ENCODE data around the gene MYLK.

The MYLK gene

GRCh38 chr3:123760817-123761216 lies 123.3 kb downstream of the MYLK start:
- H3K4me3 ChIP-seq (ENCODE audit: low read length) = no peak overlapping the region
- H3K27me3 ChIP-seq (ENCODE audit: control insufficient read depth, insufficient read depth, low read length) = no peaks in the 10 kb centered on the region
- no peaks in the 10 kb centered on the region for H3K4me1 ChIP-seq (ENCODE audit: control insufficient read depth, insufficient read depth, low read length)

GRCh38 chr3:123759871-123760270 lies 124.3 kb downstream of the MYLK start:
- H3K9me3 ChIP-seq (ENCODE audit: control insufficient read depth, low read length) = no peaks in the 10 kb centered on the region
- H3K4me1 ChIP-seq (ENCODE audit: control insufficient read depth, insufficient read depth, low read length) = no peaks in the 10 kb centered on the region
- no peak overlapping the region for H3K9ac ChIP-seq (ENCODE audit: low read length)
- H3K27me3 ChIP-seq (ENCODE audit: control insufficient read depth, insufficient read depth, low read length) = no peaks in the 10 kb centered on the region
- no peak overlapping the region for H3K4me3 ChIP-seq (ENCODE audit: low read length)
- no peaks in the 10 kb centered on the region for H3K36me3 ChIP-seq (ENCODE audit: control insufficient read depth, insufficient read depth, low read length)

More at GRCh38 chr3:123760817-123761216, 123.3 kb downstream of the MYLK start:
- H3K9ac ChIP-seq (ENCODE audit: low read length) = no peak overlapping the region
- no peaks in the 10 kb centered on the region for H3K9me3 ChIP-seq (ENCODE audit: control insufficient read depth, low read length)
- H3K36me3 ChIP-seq (ENCODE audit: control insufficient read depth, insufficient read depth, low read length) = no peaks in the 10 kb centered on the region

- no peaks in the 10 kb centered on the region for H3K36me3 ChIP-seq (ENCODE audit: control insufficient read depth, insufficient read depth, low read length)
- no peaks in the 10 kb centered on the region for H3K9me3 ChIP-seq (ENCODE audit: control insufficient read depth, low read length)
- H3K4me3 ChIP-seq (ENCODE audit: low read length) = no peak overlapping the region
- no peak overlapping the region for H3K9ac ChIP-seq (ENCODE audit: low read length)
- no peaks in the 10 kb centered on the region for H3K4me1 ChIP-seq (ENCODE audit: control insufficient read depth, insufficient read depth, low read length)
- H3K27me3 ChIP-seq (ENCODE audit: control insufficient read depth, insufficient read depth, low read length) = no peaks in the 10 kb centered on the region
Observed at GRCh38 chr3:123759311-123759710, 124.8 kb downstream of the MYLK start.

- no peaks in the 10 kb centered on the region for H3K36me3 ChIP-seq (ENCODE audit: control insufficient read depth, insufficient read depth, low read length)
- H3K9me3 ChIP-seq (ENCODE audit: control insufficient read depth, low read length) = no peaks in the 10 kb centered on the region
- H3K27me3 ChIP-seq (ENCODE audit: control insufficient read depth, insufficient read depth, low read length) = no peaks in the 10 kb centered on the region
- no peak overlapping the region for H3K9ac ChIP-seq (ENCODE audit: low read length)
- H3K4me1 ChIP-seq (ENCODE audit: control insufficient read depth, insufficient read depth, low read length) = no peaks in the 10 kb centered on the region
- H3K4me3 ChIP-seq (ENCODE audit: low read length) = no peak overlapping the region
Observed at GRCh38 chr3:123758081-123758564, 126.0 kb downstream of the MYLK start.

- no peaks in the 10 kb centered on the region for H3K4me1 ChIP-seq (ENCODE audit: control insufficient read depth, insufficient read depth, low read length)
- no peaks in the 10 kb centered on the region for H3K9me3 ChIP-seq (ENCODE audit: control insufficient read depth, low read length)
- no peaks in the 10 kb centered on the region for H3K36me3 ChIP-seq (ENCODE audit: control insufficient read depth, insufficient read depth, low read length)
- H3K4me3 ChIP-seq (ENCODE audit: low read length) = no peak overlapping the region
- H3K27me3 ChIP-seq (ENCODE audit: control insufficient read depth, insufficient read depth, low read length) = no peaks in the 10 kb centered on the region
- no peak overlapping the region for H3K9ac ChIP-seq (ENCODE audit: low read length)
Observed at GRCh38 chr3:123757281-123757940, 126.7 kb downstream of the MYLK start.

GRCh38 chr3:123755501-123755900 lies 128.6 kb downstream of the MYLK start:
- no peak overlapping the region for H3K4me3 ChIP-seq (ENCODE audit: low read length)
- no peaks in the 10 kb centered on the region for H3K27me3 ChIP-seq (ENCODE audit: control insufficient read depth, insufficient read depth, low read length)
- no peaks in the 10 kb centered on the region for H3K9me3 ChIP-seq (ENCODE audit: control insufficient read depth, low read length)
- H3K4me1 ChIP-seq (ENCODE audit: control insufficient read depth, insufficient read depth, low read length) = no peaks in the 10 kb centered on the region
- H3K36me3 ChIP-seq (ENCODE audit: control insufficient read depth, insufficient read depth, low read length) = no peaks in the 10 kb centered on the region
- no peak overlapping the region for H3K9ac ChIP-seq (ENCODE audit: low read length)

GRCh38 chr3:123755085-123755484 lies 129.0 kb downstream of the MYLK start:
- Histone ChIP-seq H3K36me3 (ENCODE audit: control insufficient read depth, insufficient read depth, low read length) (no peaks in the 10 kb centered on the region), H3K9ac (ENCODE audit: low read length) (no peak overlapping the region), H3K27me3 (ENCODE audit: control insufficient read depth, insufficient read depth, low read length) (no peaks in the 10 kb centered on the region), H3K4me3 (ENCODE audit: low read length) (no peak overlapping the region), H3K9me3 (ENCODE audit: control insufficient read depth, low read length) (no peaks in the 10 kb centered on the region), H3K4me1 (ENCODE audit: control insufficient read depth, insufficient read depth, low read length) (no peaks in the 10 kb centered on the region)

GRCh38 chr3:123753286-123753685 lies 130.8 kb downstream of the MYLK start:
- Histone ChIP-seq H3K4me1 (ENCODE audit: control insufficient read depth, insufficient read depth, low read length) (no peaks in the 10 kb centered on the region), H3K36me3 (ENCODE audit: control insufficient read depth, insufficient read depth, low read length) (no peaks in the 10 kb centered on the region), H3K9ac (ENCODE audit: low read length) (no peak overlapping the region), H3K27me3 (ENCODE audit: control insufficient read depth, insufficient read depth, low read length) (no peaks in the 10 kb centered on the region), H3K4me3 (ENCODE audit: low read length) (no peak overlapping the region), H3K9me3 (ENCODE audit: control insufficient read depth, low read length) (no peaks in the 10 kb centered on the region)

GRCh38 chr3:123752228-123752627 lies 131.9 kb downstream of the MYLK start:
- no peaks in the 10 kb centered on the region for H3K9me3 ChIP-seq (ENCODE audit: control insufficient read depth, low read length)
- no peak overlapping the region for H3K9ac ChIP-seq (ENCODE audit: low read length)
- H3K4me1 ChIP-seq (ENCODE audit: control insufficient read depth, insufficient read depth, low read length) = no peaks in the 10 kb centered on the region
- H3K36me3 ChIP-seq (ENCODE audit: control insufficient read depth, insufficient read depth, low read length) = no peaks in the 10 kb centered on the region
- H3K4me3 ChIP-seq (ENCODE audit: low read length) = no peak overlapping the region
- no peaks in the 10 kb centered on the region for H3K27me3 ChIP-seq (ENCODE audit: control insufficient read depth, insufficient read depth, low read length)

- Histone ChIP-seq H3K27me3 (ENCODE audit: control insufficient read depth, insufficient read depth, low read length) (no peaks in the 10 kb centered on the region), H3K4me1 (ENCODE audit: control insufficient read depth, insufficient read depth, low read length) (no peaks in the 10 kb centered on the region), H3K9ac (ENCODE audit: low read length) (no peak overlapping the region), H3K9me3 (ENCODE audit: control insufficient read depth, low read length) (no peaks in the 10 kb centered on the region), H3K36me3 (ENCODE audit: control insufficient read depth, insufficient read depth, low read length) (no peaks in the 10 kb centered on the region), H3K4me3 (ENCODE audit: low read length) (no peak overlapping the region)
Observed at GRCh38 chr3:123751433-123751832, 132.7 kb downstream of the MYLK start.

- Histone ChIP-seq H3K27me3 (ENCODE audit: control insufficient read depth, insufficient read depth, low read length) (no peaks in the 10 kb centered on the region), H3K9ac (ENCODE audit: low read length) (no peak overlapping the region), H3K9me3 (ENCODE audit: control insufficient read depth, low read length) (no peaks in the 10 kb centered on the region), H3K4me1 (ENCODE audit: control insufficient read depth, insufficient read depth, low read length) (no peaks in the 10 kb centered on the region), H3K36me3 (ENCODE audit: control insufficient read depth, insufficient read depth, low read length) (no peaks in the 10 kb centered on the region), H3K4me3 (ENCODE audit: low read length) (no peak overlapping the region)
Observed at GRCh38 chr3:123750659-123751420, 133.3 kb downstream of the MYLK start.

GRCh38 chr3:123750209-123750608 lies 133.9 kb downstream of the MYLK start:
- Histone ChIP-seq H3K4me1 (ENCODE audit: control insufficient read depth, insufficient read depth, low read length) (no peaks in the 10 kb centered on the region), H3K9me3 (ENCODE audit: control insufficient read depth, low read length) (no peaks in the 10 kb centered on the region), H3K9ac (ENCODE audit: low read length) (no peak overlapping the region), H3K36me3 (ENCODE audit: control insufficient read depth, insufficient read depth, low read length) (no peaks in the 10 kb centered on the region), H3K4me3 (ENCODE audit: low read length) (no peak overlapping the region), H3K27me3 (ENCODE audit: control insufficient read depth, insufficient read depth, low read length) (no peaks in the 10 kb centered on the region)
